ENCODE measurements around the gene HIGD1A. TPM values are rescaled to one million over a fixed set of nuclear protein-coding genes. Genes with fewer than 3 reads are reported as not detected.

The HIGD1A gene
- total RNA-seq, 2 experiments from 2014 or later, result 60.4 to 75.8 TPM

- Histone ChIP-seq H4K20me1 (ENCODE audit: insufficient read depth, low read length) (no peaks in the 10 kb centered on the region), H3K9me2 (ENCODE audit: insufficient read depth, low read length) (no peaks in the 10 kb centered on the region), H3K9me3 (ENCODE audit: low read length) (no peaks in the 10 kb centered on the region), H3K4me1 (ENCODE audit: insufficient read depth, low read length, poor library complexity, severe bottlenecking) (no peaks in the 10 kb centered on the region), H3K36me3 (ENCODE audit: insufficient read depth, low read length) (no peaks in the 10 kb centered on the region), H3K4me3 (ENCODE audit: low read depth, low read length, poor library complexity, severe bottlenecking) (no peak overlapping the region), H3K4me2 (ENCODE audit: low read length) (no peak overlapping the region), H3K79me2 (ENCODE audit: insufficient read depth, low read depth, low read length) (no peaks in the 10 kb centered on the region), H2AFZ (ENCODE audit: low read length) (no peak overlapping the region), H3K27ac (ENCODE audit: low read depth, low read length, poor library complexity, severe bottlenecking) (no peak overlapping the region)
- ChIA-PET CTCF (ENCODE audit: unreplicated experiment) (no interaction called here), POLR2A (no interaction called here)
- TF ChIP-seq EZH2phosphoT487 (IDR thresholded peaks at IDR 0.05; ENCODE audit: borderline replicate concordance, low read depth, low read length) (no peak), CTCF (conservative IDR thresholded peaks at IDR 0.05; ENCODE audit: low read length) (no peak)
- no TSS peak for BruUV-seq (replicated peaks)
- intact Hi-C loops (cut with micrococcal nuclease; ENCODE audit: unreplicated experiment), result loop anchor here (10.0 kb wide), 1 partner anchor 85 kb away; the partner anchor contains the start of gene ZBTB47
- no peak for DNase-seq (ENCODE audit: low spot score)
Observed at GRCh38 chr3:42739401-42740158, 64.7 kb downstream of the HIGD1A start.

- intact Hi-C loops (cut with micrococcal nuclease; ENCODE audit: unreplicated experiment), result no loop called here
- DNase-seq (ENCODE audit: low spot score), result no peak
- no TSS peak for BruUV-seq (replicated peaks)
- TF ChIP-seq EZH2phosphoT487 (IDR thresholded peaks at IDR 0.05; ENCODE audit: borderline replicate concordance, low read depth, low read length), result no peak
- no peak for TF ChIP-seq CTCF (conservative IDR thresholded peaks at IDR 0.05; ENCODE audit: low read length)
- H2AFZ ChIP-seq (ENCODE audit: low read length), result no peak overlapping the region
- H3K4me3 ChIP-seq (ENCODE audit: low read depth, low read length, poor library complexity, severe bottlenecking), result no peak overlapping the region
- no peaks in the 10 kb centered on the region for H3K9me2 ChIP-seq (ENCODE audit: insufficient read depth, low read length)
- H3K27ac ChIP-seq (ENCODE audit: low read depth, low read length, poor library complexity, severe bottlenecking), result no peak overlapping the region
- H3K9me3 ChIP-seq (ENCODE audit: low read length), result no peaks in the 10 kb centered on the region
- POLR2A ChIA-PET, result no interaction called here
- H3K36me3 ChIP-seq (ENCODE audit: insufficient read depth, low read length), result no peaks in the 10 kb centered on the region
- no peak overlapping the region for H3K4me2 ChIP-seq (ENCODE audit: low read length)
- H3K4me1 ChIP-seq (ENCODE audit: insufficient read depth, low read length, poor library complexity, severe bottlenecking), result no peaks in the 10 kb centered on the region
- H4K20me1 ChIP-seq (ENCODE audit: insufficient read depth, low read length), result no peaks in the 10 kb centered on the region
- no peaks in the 10 kb centered on the region for H3K79me2 ChIP-seq (ENCODE audit: insufficient read depth, low read depth, low read length)
- CTCF ChIA-PET (ENCODE audit: unreplicated experiment), result no interaction called here
Observed at GRCh38 chr3:42736531-42736930, 67.8 kb downstream of the HIGD1A start.

- H3K4me1 ChIP-seq (ENCODE audit: insufficient read depth, low read length, poor library complexity, severe bottlenecking), result no peaks in the 10 kb centered on the region
- no peak for DNase-seq (ENCODE audit: low spot score)
- no TSS peak for BruUV-seq (replicated peaks)
- no peaks in the 10 kb centered on the region for H3K79me2 ChIP-seq (ENCODE audit: insufficient read depth, low read depth, low read length)
- no peaks in the 10 kb centered on the region for H3K36me3 ChIP-seq (ENCODE audit: insufficient read depth, low read length)
- TF ChIP-seq EZH2phosphoT487 (IDR thresholded peaks at IDR 0.05; ENCODE audit: borderline replicate concordance, low read depth, low read length), result no peak
- TF ChIP-seq CTCF (conservative IDR thresholded peaks at IDR 0.05; ENCODE audit: low read length), result no peak
- no peak overlapping the region for H2AFZ ChIP-seq (ENCODE audit: low read length)
- H3K4me2 ChIP-seq (ENCODE audit: low read length), result no peak overlapping the region
- no peak overlapping the region for H3K4me3 ChIP-seq (ENCODE audit: low read depth, low read length, poor library complexity, severe bottlenecking)
- H3K9me2 ChIP-seq (ENCODE audit: insufficient read depth, low read length), result no peaks in the 10 kb centered on the region
- no peaks in the 10 kb centered on the region for H4K20me1 ChIP-seq (ENCODE audit: insufficient read depth, low read length)
- intact Hi-C loops (cut with micrococcal nuclease; ENCODE audit: unreplicated experiment), result no loop called here
- no peaks in the 10 kb centered on the region for H3K9me3 ChIP-seq (ENCODE audit: low read length)
- ChIA-PET CTCF (ENCODE audit: unreplicated experiment) (no interaction called here), POLR2A (no interaction called here)
- H3K27ac ChIP-seq (ENCODE audit: low read depth, low read length, poor library complexity, severe bottlenecking), result no peak overlapping the region
Observed at GRCh38 chr3:42736081-42736480, 68.2 kb downstream of the HIGD1A start.

All from OCI-LY7 (cell line).